CD14-positive monocyte (primary cell): Measurements from ENCODE around the gene TMEM30B. TPM values are rescaled to one million over a fixed set of nuclear protein-coding genes. Genes with fewer than 3 reads are reported as not detected.

Experiments used
- DNase-seq, 3 donors: peaks; one replicate each; pipeline ENCODE4 v3.0.0-alpha.2; 2011 to 2022
- H2AFZ ChIP-seq: 2 replicates; pipeline ENCODE4 v1.6.0; 2012; ENCODE audit warnings: mild to moderate bottlenecking, low read depth, low read length, inconsistent platforms; ENCODE audit not compliant: insufficient read depth, poor library complexity, severe bottlenecking
- H3K27ac ChIP-seq, 2 donors: 1 replicate in 1 of 2; 2 replicates in 1 of 2; pipeline ENCODE4 v1.5.1; 2012 to 2013; ENCODE audit warnings: low read length in 2 of 2, control low read depth in 1 of 2, inconsistent platforms in 1 of 2, low read depth in 1 of 2, mild to moderate bottlenecking in 1 of 2
- H3K27me3 ChIP-seq, 2 donors: one replicate each; pipeline versions ENCODE4 v1.6.0 to v1.6.1; 2011 to 2013; ENCODE audit warnings: low read length in 2 of 2; ENCODE audit not compliant: control insufficient read depth in 2 of 2, insufficient read depth in 2 of 2
- H3K36me3 ChIP-seq, 2 donors: replicated peaks in 1 of 2; 1 replicate in 1 of 2; 2 replicates in 1 of 2; pipeline versions ENCODE4 v1.5.1 to v1.6.1; 2012 to 2013; ENCODE audit warnings: low read length in 2 of 2, control low read depth in 1 of 2, inconsistent platforms in 1 of 2, mild to moderate bottlenecking in 1 of 2; ENCODE audit not compliant: insufficient read depth in 2 of 2, control insufficient read depth in 1 of 2
- H3K4me1 ChIP-seq, 2 donors: 1 replicate in 1 of 2; 2 replicates in 1 of 2; pipeline versions ENCODE4 v1.5.1 to v1.6.1; 2012 to 2013; ENCODE audit warnings: low read length in 2 of 2, control low read depth in 1 of 2, inconsistent platforms in 1 of 2, mild to moderate bottlenecking in 1 of 2, moderate library complexity in 1 of 2; ENCODE audit not compliant: insufficient read depth in 2 of 2, control insufficient read depth in 1 of 2
- H3K4me2 ChIP-seq: replicated peaks from 2 replicates; pipeline ENCODE3; 2012; ENCODE audit warnings: low read length, moderate library complexity, mild to moderate bottlenecking; ENCODE audit not compliant: poor library complexity, severe bottlenecking; ENCODE audit errors: extremely low read depth
- H3K4me3 ChIP-seq, 3 experiments: fragments of 200-600 bp in 1 of 3; sonication (generic) in 1 of 3; replicated peaks in 1 of 3; 1 replicate in 2 of 3; 2 replicates in 1 of 3; pipeline ENCODE4 v1.5.1; 2011 to 2013; ENCODE audit warnings: low read length in 3 of 3, mild to moderate bottlenecking in 3 of 3, control low read depth in 2 of 3, low read depth in 2 of 3, inconsistent platforms in 1 of 3, moderate library complexity in 1 of 3
- H3K79me2 ChIP-seq: 2 replicates; pipeline ENCODE4 v1.6.0; 2012; ENCODE audit warnings: mild to moderate bottlenecking, control low read depth, inconsistent platforms, low read length, moderate library complexity; ENCODE audit not compliant: insufficient read depth
- H3K9ac ChIP-seq: 2 replicates; pipeline ENCODE4 v1.6.0; 2017; ENCODE audit warnings: low read length, mild to moderate bottlenecking; ENCODE audit not compliant: insufficient read depth, poor library complexity, severe bottlenecking
- H3K9me3 ChIP-seq, 2 donors: replicated peaks in 1 of 2; 1 replicate in 1 of 2; 2 replicates in 1 of 2; pipeline versions ENCODE4 v1.5.1 to v1.6.1; 2012 to 2013; ENCODE audit warnings: low read length in 2 of 2, control low read depth in 1 of 2; ENCODE audit not compliant: control insufficient read depth in 1 of 2, insufficient read depth in 1 of 2
- H4K20me1 ChIP-seq: 2 replicates; pipeline ENCODE4 v1.6.0; 2012; ENCODE audit warnings: mild to moderate bottlenecking, low read length, control low read depth, moderate library complexity; ENCODE audit not compliant: insufficient read depth
- H3K27ac Mint-ChIP-seq, 7 donors: one replicate each; pipeline ENCODE4 v1.8.0; 2020; ENCODE audit warnings: mild to moderate bottlenecking in 7 of 7, mixed read lengths in 7 of 7, moderate library complexity in 6 of 7, inconsistent platforms in 2 of 7
- H3K27me3 Mint-ChIP-seq, 3 donors: one replicate each; pipeline ENCODE4 v1.8.0; 2021 to 2022; ENCODE audit warnings: low read depth in 3 of 3, mild to moderate bottlenecking in 3 of 3, mixed read lengths in 3 of 3, moderate library complexity in 3 of 3, inconsistent platforms in 1 of 3
- H3K36me3 Mint-ChIP-seq, 2 donors: one replicate each; pipeline ENCODE4 v1.8.0; 2020; ENCODE audit warnings: mixed read lengths in 2 of 2, inconsistent platforms in 1 of 2, mild to moderate bottlenecking in 1 of 2
- H3K4me1 Mint-ChIP-seq: one replicate; pipeline ENCODE4 v1.8.0; 2020; ENCODE audit warnings: mild to moderate bottlenecking, mixed read lengths
- H3K4me3 Mint-ChIP-seq, 2 donors: one replicate each; pipeline ENCODE4 v1.8.0; 2020; ENCODE audit warnings: mild to moderate bottlenecking in 2 of 2, mixed read lengths in 2 of 2, moderate library complexity in 1 of 2
- H3K9me3 Mint-ChIP-seq, 7 donors: one replicate each; pipeline ENCODE4 v1.8.0; 2020 to 2022; ENCODE audit warnings: mixed read lengths in 7 of 7, mild to moderate bottlenecking in 6 of 7, moderate library complexity in 6 of 7, inconsistent platforms in 2 of 7
- WGBS: methylation state at CpG from one replicate; pipeline ENCODE4 v1.1.5; 2013; ENCODE audit warnings: missing lambda C conversion rate; ENCODE audit not compliant: insufficient coverage; 5-methylcytosine and 5-hydroxymethylcytosine counted together
- intact Hi-C, 2 donors: fragments of 100-400 bp; cut with micrococcal nuclease; formaldehyde crosslinking; loops; one replicate each; pipeline versions ENCODE4 v1.15.0 to v1.15.1; 2023
- polyA plus RNA-seq, 3 donors: library from polyadenylated mRNA; depleted of rRNA in 1 of 3; unstranded in 2 of 3; stranded (reverse) in 1 of 3; fragments of 300-500 nt in 2 of 3; fragments of >200 nt in 1 of 3; fragmentation: Illumina TruSeq in 2 of 3; gene quantifications; 1 replicate in 2 of 3; 2 replicates in 1 of 3; pipeline ENCODE4 v1.2.3, GENCODE V29; 2012 to 2021
- TF ChIP-seq, protein P1 (sequence below): fragments of 200-600 bp; IDR thresholded peaks from one replicate; pipeline ENCODE4 v1.8.0; 2022; ENCODE audit warnings: antibody characterized with exemption, mild to moderate bottlenecking

Gene TMEM30B
- polyA plus RNA-seq, 3 donors = not detected

DNA sequence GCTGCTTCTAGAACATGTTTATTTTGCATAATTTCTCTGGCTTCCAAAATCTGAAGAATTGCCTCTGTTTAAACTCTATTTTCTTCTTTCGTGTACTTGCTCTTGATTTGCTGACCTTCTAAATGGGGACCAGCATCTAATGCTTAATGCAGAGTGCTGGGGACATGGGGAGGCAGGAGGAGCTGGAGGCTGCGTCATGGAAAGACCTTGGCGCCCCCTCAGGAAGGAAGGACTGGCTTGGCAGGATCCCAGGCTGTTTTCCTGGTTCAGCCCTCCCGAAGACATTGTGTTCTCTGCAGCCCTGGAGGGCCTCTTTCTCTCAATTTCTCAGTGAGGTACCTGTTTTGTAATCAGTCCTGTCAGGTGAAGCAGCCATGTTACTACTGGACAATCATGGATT lies 45.7 kb upstream of the TMEM30B start:
- H3K4me3 Mint-ChIP-seq = no peak overlapping the region
- no peak for DNase-seq
- peaks cover 0 to 11% of the 10 kb centered on the region in 2 donors for H3K36me3 Mint-ChIP-seq
- Histone ChIP-seq H3K4me1 (peaks cover 36 to 41% of the 10 kb centered on the region in 2 donors), H3K9me3 (no peaks in the 10 kb centered on the region), H4K20me1 (no peaks in the 10 kb centered on the region), H3K4me3 (no peak overlapping the region), H3K27ac (no peak overlapping the region), H3K36me3 (no peaks in the 10 kb centered on the region), H2AFZ (no peak overlapping the region), H3K9ac (no peak overlapping the region), H3K4me2 (no peak overlapping the region), H3K79me2 (peaks cover 31% of the 10 kb centered on the region), H3K27me3 (peaks cover 4 to 11% of the 10 kb centered on the region in 2 donors)
- H3K27me3 Mint-ChIP-seq = peaks cover 8 to 17% (median 16%) of the 10 kb centered on the region in 3 donors
- TF ChIP-seq, protein P1, sequence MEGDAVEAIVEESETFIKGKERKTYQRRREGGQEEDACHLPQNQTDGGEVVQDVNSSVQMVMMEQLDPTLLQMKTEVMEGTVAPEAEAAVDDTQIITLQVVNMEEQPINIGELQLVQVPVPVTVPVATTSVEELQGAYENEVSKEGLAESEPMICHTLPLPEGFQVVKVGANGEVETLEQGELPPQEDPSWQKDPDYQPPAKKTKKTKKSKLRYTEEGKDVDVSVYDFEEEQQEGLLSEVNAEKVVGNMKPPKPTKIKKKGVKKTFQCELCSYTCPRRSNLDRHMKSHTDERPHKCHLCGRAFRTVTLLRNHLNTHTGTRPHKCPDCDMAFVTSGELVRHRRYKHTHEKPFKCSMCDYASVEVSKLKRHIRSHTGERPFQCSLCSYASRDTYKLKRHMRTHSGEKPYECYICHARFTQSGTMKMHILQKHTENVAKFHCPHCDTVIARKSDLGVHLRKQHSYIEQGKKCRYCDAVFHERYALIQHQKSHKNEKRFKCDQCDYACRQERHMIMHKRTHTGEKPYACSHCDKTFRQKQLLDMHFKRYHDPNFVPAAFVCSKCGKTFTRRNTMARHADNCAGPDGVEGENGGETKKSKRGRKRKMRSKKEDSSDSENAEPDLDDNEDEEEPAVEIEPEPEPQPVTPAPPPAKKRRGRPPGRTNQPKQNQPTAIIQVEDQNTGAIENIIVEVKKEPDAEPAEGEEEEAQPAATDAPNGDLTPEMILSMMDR = no peak
- 23% methylated on average over 3 of the region's 4 CpGs for WGBS
- H3K4me1 Mint-ChIP-seq = peaks cover 48% of the 10 kb centered on the region
- peaks cover 0 to 4% (median 0%) of the 10 kb centered on the region in 7 donors for H3K9me3 Mint-ChIP-seq
- intact Hi-C loops = no loop called here
- peak overlapping the region in 2 of 7 donors; percentile 64 to 74 for H3K27ac Mint-ChIP-seq

DNA sequence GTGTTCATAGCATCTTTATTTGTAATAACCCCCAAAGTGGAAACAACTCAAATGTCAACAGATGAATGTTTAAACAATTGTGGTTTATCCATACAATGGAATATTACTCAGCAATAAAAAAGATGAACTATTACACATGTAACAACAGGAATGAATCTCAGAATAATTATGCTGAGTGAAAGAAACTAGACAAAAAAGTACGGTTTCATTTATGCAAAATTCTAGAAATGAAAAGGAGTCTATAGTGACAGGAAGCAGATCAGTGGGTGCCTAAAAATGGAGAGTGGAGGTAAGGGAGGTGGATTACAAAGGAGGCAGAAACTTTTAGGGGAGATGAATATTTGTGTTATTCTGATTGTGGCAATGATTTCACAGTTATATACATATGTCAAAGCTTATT lies 45.0 kb upstream of the TMEM30B start:
- peaks cover 48% of the 10 kb centered on the region for H3K4me1 Mint-ChIP-seq
- no peak overlapping the region for H3K27ac Mint-ChIP-seq
- peaks cover 4 to 11% of the 10 kb centered on the region in 2 donors for H3K27me3 ChIP-seq
- WGBS = no CpG with 5 or more reads among the region's 1 CpG
- no peak overlapping the region for H2AFZ ChIP-seq
- TF ChIP-seq, protein P1 = no peak
- H4K20me1 ChIP-seq = no peaks in the 10 kb centered on the region
- H3K27me3 Mint-ChIP-seq = peaks cover 8 to 17% (median 16%) of the 10 kb centered on the region in 3 donors
- H3K4me1 ChIP-seq = peaks cover 36 to 43% of the 10 kb centered on the region in 2 donors
- H3K36me3 Mint-ChIP-seq = peaks cover 0 to 11% of the 10 kb centered on the region in 2 donors
- H3K9me3 ChIP-seq = no peaks in the 10 kb centered on the region
- H3K79me2 ChIP-seq = peaks cover 33% of the 10 kb centered on the region
- H3K9ac ChIP-seq = no peak overlapping the region
- peaks cover 0 to 4% (median 0%) of the 10 kb centered on the region in 7 donors for H3K9me3 Mint-ChIP-seq
- H3K4me3 ChIP-seq = no peak overlapping the region
- no peak overlapping the region for H3K4me2 ChIP-seq
- no peak for DNase-seq
- intact Hi-C loops = no loop called here
- no peak overlapping the region for H3K4me3 Mint-ChIP-seq
- H3K27ac ChIP-seq = no peak overlapping the region
- no peaks in the 10 kb centered on the region for H3K36me3 ChIP-seq
